ENCODE measurements around the gene SLAIN2. TPM values are rescaled to one million over a fixed set of nuclear protein-coding genes. Genes with fewer than 3 reads are reported as not detected.

Gene SLAIN2
- total RNA-seq, 1 donor from 2014 or later = 90.5 TPM

- no peak overlapping the region for H3K4me3 ChIP-seq (ENCODE audit: insufficient read depth, low read depth, low read length)
- no peaks in the 10 kb centered on the region for H3K4me1 ChIP-seq (ENCODE audit: insufficient read depth, low read length)
- H3K27me3 ChIP-seq (ENCODE audit: insufficient read depth, low read length) = no peaks in the 10 kb centered on the region
- Mint-ChIP-seq H3K36me3 (ENCODE audit: low read depth, unreplicated experiment) (peaks cover 6% of the 10 kb centered on the region), H3K4me3 (ENCODE audit: unreplicated experiment) (no peak overlapping the region), H3K27ac (ENCODE audit: unreplicated experiment) (no peak overlapping the region), H3K27me3 (ENCODE audit: low read depth, unreplicated experiment) (no peaks in the 10 kb centered on the region), H3K9me3 (ENCODE audit: unreplicated experiment) (no peaks in the 10 kb centered on the region), H3K4me1 (ENCODE audit: low read depth, unreplicated experiment) (no peaks in the 10 kb centered on the region)
- H3K27ac ChIP-seq (ENCODE audit: low read depth, low read length) = no peak overlapping the region
- no peaks in the 10 kb centered on the region for H3K9me3 ChIP-seq (ENCODE audit: insufficient read depth, low read depth, low read length)
- FAIRE-seq (peak; percentile 49), DNase-seq (ENCODE audit: low read depth) (no peak)
- TF ChIP-seq, protein P1, sequence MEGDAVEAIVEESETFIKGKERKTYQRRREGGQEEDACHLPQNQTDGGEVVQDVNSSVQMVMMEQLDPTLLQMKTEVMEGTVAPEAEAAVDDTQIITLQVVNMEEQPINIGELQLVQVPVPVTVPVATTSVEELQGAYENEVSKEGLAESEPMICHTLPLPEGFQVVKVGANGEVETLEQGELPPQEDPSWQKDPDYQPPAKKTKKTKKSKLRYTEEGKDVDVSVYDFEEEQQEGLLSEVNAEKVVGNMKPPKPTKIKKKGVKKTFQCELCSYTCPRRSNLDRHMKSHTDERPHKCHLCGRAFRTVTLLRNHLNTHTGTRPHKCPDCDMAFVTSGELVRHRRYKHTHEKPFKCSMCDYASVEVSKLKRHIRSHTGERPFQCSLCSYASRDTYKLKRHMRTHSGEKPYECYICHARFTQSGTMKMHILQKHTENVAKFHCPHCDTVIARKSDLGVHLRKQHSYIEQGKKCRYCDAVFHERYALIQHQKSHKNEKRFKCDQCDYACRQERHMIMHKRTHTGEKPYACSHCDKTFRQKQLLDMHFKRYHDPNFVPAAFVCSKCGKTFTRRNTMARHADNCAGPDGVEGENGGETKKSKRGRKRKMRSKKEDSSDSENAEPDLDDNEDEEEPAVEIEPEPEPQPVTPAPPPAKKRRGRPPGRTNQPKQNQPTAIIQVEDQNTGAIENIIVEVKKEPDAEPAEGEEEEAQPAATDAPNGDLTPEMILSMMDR (IDR thresholded peaks at IDR 0.05; ENCODE audit: insufficient read depth, low read depth, low read length) = no peak
- TF ChIP-seq EZH2 (IDR thresholded peaks at IDR 0.05; ENCODE audit: insufficient read depth, low read length) = no peak
- H3K4me2 ChIP-seq (ENCODE audit: low read length) = no peak overlapping the region
- H3K36me3 ChIP-seq (ENCODE audit: insufficient read depth, low read length) = peaks cover 6% of the 10 kb centered on the region
- H3K79me2 ChIP-seq (ENCODE audit: insufficient read depth, low read length) = peaks cover 33% of the 10 kb centered on the region
- H2AFZ ChIP-seq (ENCODE audit: low read depth, low read length) = no peak overlapping the region
- H3K9ac ChIP-seq (ENCODE audit: low read length) = no peak overlapping the region
- peaks cover 23% of the 10 kb centered on the region for H4K20me1 ChIP-seq (ENCODE audit: insufficient read depth, low read length)
These were observed 69.5 kb downstream of the SLAIN2 start for GRCh38 chr4:48410812-48411211.

- Histone ChIP-seq H2AFZ (ENCODE audit: low read depth, low read length) (no peak overlapping the region), H3K9me3 (ENCODE audit: insufficient read depth, low read depth, low read length) (no peaks in the 10 kb centered on the region), H4K20me1 (ENCODE audit: insufficient read depth, low read length) (peaks cover 12% of the 10 kb centered on the region), H3K4me3 (ENCODE audit: insufficient read depth, low read depth, low read length) (no peak overlapping the region), H3K4me2 (ENCODE audit: low read length) (no peak overlapping the region), H3K27me3 (ENCODE audit: insufficient read depth, low read length) (no peaks in the 10 kb centered on the region), H3K27ac (ENCODE audit: low read depth, low read length) (no peak overlapping the region), H3K9ac (ENCODE audit: low read length) (no peak overlapping the region), H3K79me2 (ENCODE audit: insufficient read depth, low read length) (peaks cover 16% of the 10 kb centered on the region), H3K4me1 (ENCODE audit: insufficient read depth, low read length) (no peaks in the 10 kb centered on the region), H3K36me3 (ENCODE audit: insufficient read depth, low read length) (peaks cover 10% of the 10 kb centered on the region)
- DNase-seq (ENCODE audit: low read depth) (no peak), FAIRE-seq (no peak)
- Mint-ChIP-seq H3K36me3 (ENCODE audit: low read depth, unreplicated experiment) (peaks cover 7% of the 10 kb centered on the region), H3K4me3 (ENCODE audit: unreplicated experiment) (no peak overlapping the region), H3K9me3 (ENCODE audit: unreplicated experiment) (peaks cover 2% of the 10 kb centered on the region), H3K27ac (ENCODE audit: unreplicated experiment) (no peak overlapping the region), H3K4me1 (ENCODE audit: low read depth, unreplicated experiment) (no peaks in the 10 kb centered on the region), H3K27me3 (ENCODE audit: low read depth, unreplicated experiment) (no peaks in the 10 kb centered on the region)
- no peak for TF ChIP-seq EZH2 (IDR thresholded peaks at IDR 0.05; ENCODE audit: insufficient read depth, low read length)
- TF ChIP-seq, protein P1 (IDR thresholded peaks at IDR 0.05; ENCODE audit: insufficient read depth, low read depth, low read length) = no peak
These were observed 78.8 kb downstream of the SLAIN2 start for GRCh38 chr4:48420144-48420543.

DNA sequence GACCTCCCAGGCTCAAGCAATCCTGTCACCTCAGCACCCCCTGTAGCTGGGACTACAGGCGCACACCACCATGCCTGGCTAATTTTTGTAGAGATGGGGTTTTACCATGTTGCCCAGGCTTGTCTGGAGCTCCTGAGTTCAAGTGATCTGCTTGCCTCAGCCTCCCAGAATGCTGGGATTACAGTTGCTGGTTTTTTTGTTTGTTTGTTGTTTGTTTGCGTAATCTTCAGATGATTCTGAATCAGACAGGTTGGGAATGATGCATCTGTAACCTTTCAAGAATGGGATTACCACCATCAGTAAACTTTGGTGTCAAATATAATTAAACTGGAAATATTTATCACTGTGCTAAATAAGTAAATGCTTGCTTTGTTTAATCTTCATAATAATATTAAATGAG lies 79.8 kb downstream of the SLAIN2 start:
- no peak overlapping the region for H3K27ac ChIP-seq (ENCODE audit: low read depth, low read length)
- FAIRE-seq = no peak
- H3K36me3 ChIP-seq (ENCODE audit: insufficient read depth, low read length) = peaks cover 11% of the 10 kb centered on the region
- DNase-seq (ENCODE audit: low read depth) = no peak
- no peaks in the 10 kb centered on the region for H3K4me1 ChIP-seq (ENCODE audit: insufficient read depth, low read length)
- peaks cover 12% of the 10 kb centered on the region for H4K20me1 ChIP-seq (ENCODE audit: insufficient read depth, low read length)
- no peak overlapping the region for H3K9ac ChIP-seq (ENCODE audit: low read length)
- peaks cover 16% of the 10 kb centered on the region for H3K79me2 ChIP-seq (ENCODE audit: insufficient read depth, low read length)
- no peaks in the 10 kb centered on the region for H3K4me1 Mint-ChIP-seq (ENCODE audit: low read depth, unreplicated experiment)
- no peak overlapping the region for H3K4me3 Mint-ChIP-seq (ENCODE audit: unreplicated experiment)
- no peaks in the 10 kb centered on the region for H3K9me3 ChIP-seq (ENCODE audit: insufficient read depth, low read depth, low read length)
- no peaks in the 10 kb centered on the region for H3K27me3 Mint-ChIP-seq (ENCODE audit: low read depth, unreplicated experiment)
- H3K27ac Mint-ChIP-seq (ENCODE audit: unreplicated experiment) = no peak overlapping the region
- TF ChIP-seq, protein P1 (IDR thresholded peaks at IDR 0.05; ENCODE audit: insufficient read depth, low read depth, low read length) = no peak
- TF ChIP-seq EZH2 (IDR thresholded peaks at IDR 0.05; ENCODE audit: insufficient read depth, low read length) = no peak
- H3K36me3 Mint-ChIP-seq (ENCODE audit: low read depth, unreplicated experiment) = peaks cover 7% of the 10 kb centered on the region
- peaks cover 2% of the 10 kb centered on the region for H3K9me3 Mint-ChIP-seq (ENCODE audit: unreplicated experiment)
- no peak overlapping the region for H3K4me3 ChIP-seq (ENCODE audit: insufficient read depth, low read depth, low read length)
- H3K4me2 ChIP-seq (ENCODE audit: low read length) = no peak overlapping the region
- no peak overlapping the region for H2AFZ ChIP-seq (ENCODE audit: low read depth, low read length)
- no peaks in the 10 kb centered on the region for H3K27me3 ChIP-seq (ENCODE audit: insufficient read depth, low read length)
